COR-L47 (cell line): Measurements from ENCODE around the gene WIPF3.

Experiments
- DNase-seq: peaks from one replicate; lab custom pipeline; 2025; lab: John Stamatoyannopoulos, UW

Gene WIPF3

GRCh38 chr7:29806208-29806994, at the start of gene WIPF3:
Gene WIPF3, plus strand, starts transcription at chr7:29806508. Its CDS starts 28,217 bp downstream, at chr7:29834725.
- DNase-seq, result no peak

- DNase-seq, result no peak
These were observed 43.0 kb upstream of the WIPF3 start for GRCh38 chr7:29763266-29763665.

GRCh38 chr7:29764227-29764626, 42.1 kb upstream of the WIPF3 start:
- DNase-seq, result peak; percentile 27

GRCh38 chr7:29765490-29765889, 40.8 kb upstream of the WIPF3 start:
- no peak for DNase-seq

GRCh38 chr7:29770371-29770770, 35.9 kb upstream of the WIPF3 start:
- DNase-seq, result no peak

GRCh38 chr7:29771081-29771816, 35.1 kb upstream of the WIPF3 start:
- DNase-seq, result peak; percentile 4

GRCh38 chr7:29779017-29779416, 27.3 kb upstream of the WIPF3 start:
- no peak for DNase-seq

- DNase-seq, result no peak
These were observed 26.0 kb upstream of the WIPF3 start for GRCh38 chr7:29780346-29780745.

GRCh38 chr7:29783671-29784070, 22.6 kb upstream of the WIPF3 start:
- DNase-seq, result no peak

- DNase-seq, result no peak
These were observed 12.8 kb upstream of the WIPF3 start for GRCh38 chr7:29793507-29793906.

- no peak for DNase-seq
These were observed 11.2 kb upstream of the WIPF3 start for GRCh38 chr7:29794959-29795629.

GRCh38 chr7:29795696-29796580, 10.4 kb upstream of the WIPF3 start:
- DNase-seq, result no peak

- no peak for DNase-seq
These were observed 9.0 kb upstream of the WIPF3 start for GRCh38 chr7:29797112-29797944.

GRCh38 chr7:29798422-29798821, 7.9 kb upstream of the WIPF3 start:
- no peak for DNase-seq

GRCh38 chr7:29801929-29802328, 4.4 kb upstream of the WIPF3 start:
- DNase-seq, result no peak

GRCh38 chr7:29805031-29805430, 1.3 kb upstream of the WIPF3 start:
- DNase-seq, result no peak

- DNase-seq, result no peak
These were observed 461 bp upstream of the WIPF3 start for GRCh38 chr7:29805886-29806207.

- no peak for DNase-seq
These were observed 910 bp downstream of the WIPF3 start for GRCh38 chr7:29806995-29807841.

GRCh38 chr7:29808075-29808801, 1.9 kb downstream of the WIPF3 start:
- DNase-seq, result no peak
